Colon (tissue), 2 donors: Measurements from ENCODE around the gene GLCCI1.
"Not testable (repeated sequence)": the region's sequence is repeated elsewhere in the genome, so short reads cannot be mapped to it uniquely, and the experiment has no call there.

Experiments
- FAIRE-seq: peaks from 2 replicates; lab custom pipeline; 2012; peaks lifted over from hg19 to GRCh38; lab: Jason Lieb, UNC
- donor health status: control.
- donor health status: control.

The GLCCI1 gene

GRCh38 chr7:7989616-7990440 lies 21.2 kb downstream of the GLCCI1 start:
- FAIRE-seq = no peak

DNA sequence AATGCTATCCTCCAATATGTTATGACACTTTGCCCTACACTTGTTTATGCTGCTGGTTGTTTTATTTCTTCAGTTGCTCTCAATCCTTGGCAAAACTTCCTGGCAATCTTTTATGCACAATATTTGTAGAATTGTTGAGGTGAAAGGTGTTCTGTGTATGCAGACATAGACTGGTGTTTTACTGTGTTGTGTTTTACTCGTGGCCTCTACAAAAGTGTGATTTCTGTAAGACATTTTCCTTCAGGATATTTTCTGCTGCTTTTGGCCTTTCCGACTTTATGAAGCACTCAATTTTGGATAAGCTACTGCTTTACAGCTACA lies 21.8 kb downstream of the GLCCI1 start:
- FAIRE-seq = no peak

- FAIRE-seq = no peak
These were observed 23.9 kb downstream of the GLCCI1 start for GRCh38 chr7:7992506-7992905.

DNA sequence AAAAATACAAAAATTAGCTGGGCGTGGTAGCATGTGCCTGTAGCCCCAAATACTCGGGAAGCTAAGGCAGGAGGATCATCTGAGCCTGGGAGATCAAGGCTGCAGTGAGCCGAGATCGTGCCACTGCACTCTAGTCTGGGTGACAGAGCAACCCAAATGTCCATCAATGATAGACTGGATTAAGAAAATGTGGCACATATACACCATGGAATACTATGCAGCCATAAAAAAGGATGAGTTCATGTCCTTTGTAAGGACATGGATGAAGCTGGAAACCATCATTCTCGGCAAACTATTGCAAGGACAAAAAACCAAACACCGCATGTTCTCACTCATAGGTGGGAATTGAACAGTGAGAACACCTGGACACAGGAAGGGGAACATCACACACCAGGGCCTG lies 26.8 kb downstream of the GLCCI1 start:
- not testable (repeated sequence) for FAIRE-seq

GRCh38 chr7:7996568-7996967 lies 28.0 kb downstream of the GLCCI1 start:
- FAIRE-seq = no peak

- FAIRE-seq = no peak
These were observed 31.8 kb downstream of the GLCCI1 start for GRCh38 chr7:8000315-8000941.

- no peak for FAIRE-seq
These were observed 34.5 kb downstream of the GLCCI1 start for GRCh38 chr7:8003077-8003476.

- FAIRE-seq = no peak
These were observed 36.7 kb downstream of the GLCCI1 start for GRCh38 chr7:8005279-8005678.

- no peak for FAIRE-seq
These were observed 45.8 kb downstream of the GLCCI1 start for GRCh38 chr7:8014399-8014798.

DNA sequence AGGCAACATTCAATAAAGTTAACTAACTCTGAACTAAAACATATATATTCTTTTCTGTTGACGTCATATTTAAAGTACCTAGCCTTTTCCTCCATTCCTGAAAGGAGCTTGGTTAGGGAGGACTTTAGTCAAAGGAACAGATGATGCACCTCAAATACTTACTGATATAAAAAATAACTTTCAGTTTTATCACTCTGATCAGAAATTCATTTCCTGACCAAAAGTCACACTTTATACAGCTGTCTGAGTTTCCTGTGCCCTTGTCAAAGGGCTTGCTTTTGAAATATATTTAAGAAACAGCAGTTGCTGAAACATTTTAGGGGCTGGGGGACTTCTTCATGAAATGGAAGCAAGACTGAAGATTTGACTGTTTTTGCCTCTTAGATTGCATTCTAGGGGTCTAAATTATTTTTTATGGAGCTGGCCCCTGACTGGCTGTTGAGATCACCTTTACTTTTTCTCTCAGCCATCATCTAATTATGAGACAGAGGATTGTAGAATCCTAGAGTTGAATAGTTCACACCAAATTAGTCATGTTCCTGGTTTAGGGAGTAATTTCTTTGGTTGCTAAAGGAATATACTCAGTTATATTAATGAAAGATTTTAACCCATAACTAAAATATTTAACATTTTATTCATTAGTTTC lies 46.6 kb downstream of the GLCCI1 start:
- FAIRE-seq = no peak

- no peak for FAIRE-seq
These were observed 47.1 kb downstream of the GLCCI1 start for GRCh38 chr7:8015746-8016120.

GRCh38 chr7:8017423-8017822 lies 48.8 kb downstream of the GLCCI1 start:
- FAIRE-seq = no peak

DNA sequence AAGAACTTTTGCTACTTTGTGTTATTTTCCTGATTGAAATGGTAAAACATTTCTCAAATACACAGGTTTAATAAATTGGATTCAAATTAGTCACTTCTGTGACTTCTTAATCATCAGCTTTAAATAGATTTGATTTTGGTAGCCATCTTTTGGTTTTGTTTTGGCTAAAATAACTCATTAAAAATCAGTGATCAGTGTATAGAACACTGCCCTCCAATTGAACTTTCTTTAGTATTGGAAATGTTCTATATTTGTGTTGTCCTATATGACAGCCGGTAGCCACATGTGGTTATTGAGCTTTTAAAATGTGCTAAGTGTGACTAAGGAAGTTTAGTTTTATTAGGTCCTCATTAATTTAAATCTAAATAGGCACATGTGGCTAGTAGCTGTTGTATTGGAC lies 50.4 kb downstream of the GLCCI1 start:
- FAIRE-seq = no peak

DNA sequence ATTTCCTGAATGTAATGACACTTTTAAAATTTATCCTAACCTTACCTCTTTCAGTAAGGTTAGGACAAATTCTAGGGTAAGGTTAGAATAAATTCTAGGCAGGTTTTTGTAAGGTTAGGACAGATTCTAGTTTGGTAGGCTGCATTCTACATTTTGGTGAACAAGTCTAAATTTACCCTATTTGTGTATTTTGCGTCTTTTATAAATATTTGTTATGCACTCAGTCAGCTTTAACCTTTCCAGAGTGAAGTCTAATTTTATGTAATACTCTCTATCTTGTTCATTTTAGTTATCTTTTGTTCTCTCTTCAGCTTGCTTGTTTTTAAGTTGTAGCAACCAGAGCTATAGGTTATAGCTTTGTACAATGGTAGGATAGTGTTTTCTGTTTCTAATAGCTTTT lies 54.0 kb downstream of the GLCCI1 start:
- no peak for FAIRE-seq

GRCh38 chr7:8035192-8035591 lies 66.6 kb downstream of the GLCCI1 start:
- FAIRE-seq = no peak

DNA sequence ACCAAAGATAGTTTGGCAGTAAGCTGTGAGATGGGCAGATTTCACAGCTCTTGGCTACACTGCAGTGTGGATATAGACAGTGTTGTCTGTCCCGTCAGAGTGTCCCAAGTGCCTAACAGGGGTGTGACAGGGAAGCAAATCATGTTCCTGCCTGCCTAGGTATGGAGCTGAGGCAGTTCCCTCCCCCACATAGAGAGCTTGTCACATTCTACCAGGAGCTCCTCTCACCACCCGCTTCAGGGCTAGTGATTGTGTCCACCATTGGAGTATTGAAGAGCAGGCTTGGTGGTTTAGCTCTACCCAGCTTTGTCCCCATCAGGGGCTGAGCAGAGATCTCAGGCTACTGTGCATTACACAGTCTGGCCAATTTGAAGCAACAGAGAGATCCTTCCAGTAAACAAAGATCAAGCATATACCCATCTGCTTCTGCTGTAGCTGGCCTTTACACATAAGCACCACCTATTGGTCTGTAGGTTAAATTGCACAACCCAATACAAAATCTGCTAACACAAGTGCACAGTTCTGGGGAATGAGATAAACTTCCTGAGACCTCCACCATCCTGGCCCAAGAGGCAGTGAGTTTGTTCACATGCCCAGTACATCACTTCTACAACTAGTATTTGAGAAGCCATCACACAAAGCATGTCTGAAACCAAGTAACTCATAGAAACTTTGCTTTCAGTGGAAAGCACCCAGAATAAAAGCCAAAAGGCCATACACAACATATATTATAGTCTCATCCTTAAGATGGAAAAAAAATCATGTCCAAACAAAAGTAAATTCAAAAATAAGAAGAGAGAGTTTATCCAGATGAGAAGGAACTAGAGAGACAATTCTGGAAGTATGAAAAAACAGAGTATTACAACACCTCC lies 67.3 kb downstream of the GLCCI1 start:
- FAIRE-seq = no peak

DNA sequence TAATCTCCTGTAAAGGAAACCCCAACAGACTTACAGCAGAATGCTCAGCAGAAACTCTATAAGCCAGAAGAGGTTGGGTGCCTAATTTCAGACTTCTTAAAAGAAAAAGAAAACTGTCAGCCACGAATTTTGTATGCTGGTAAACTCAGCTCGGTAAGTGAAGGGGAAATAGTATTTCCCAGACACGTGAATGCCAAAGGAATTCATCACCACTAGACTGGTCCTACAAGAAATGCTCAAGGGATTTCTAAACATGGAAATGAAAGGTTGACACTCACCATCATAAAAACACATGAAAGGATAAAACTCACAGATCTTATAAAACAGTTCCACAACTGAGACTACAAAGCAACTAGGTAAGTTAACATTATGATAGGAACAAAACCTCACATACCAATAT lies 68.6 kb downstream of the GLCCI1 start:
- no peak for FAIRE-seq

- no peak for FAIRE-seq
These were observed 72.3 kb downstream of the GLCCI1 start for GRCh38 chr7:8040768-8041369.

DNA sequence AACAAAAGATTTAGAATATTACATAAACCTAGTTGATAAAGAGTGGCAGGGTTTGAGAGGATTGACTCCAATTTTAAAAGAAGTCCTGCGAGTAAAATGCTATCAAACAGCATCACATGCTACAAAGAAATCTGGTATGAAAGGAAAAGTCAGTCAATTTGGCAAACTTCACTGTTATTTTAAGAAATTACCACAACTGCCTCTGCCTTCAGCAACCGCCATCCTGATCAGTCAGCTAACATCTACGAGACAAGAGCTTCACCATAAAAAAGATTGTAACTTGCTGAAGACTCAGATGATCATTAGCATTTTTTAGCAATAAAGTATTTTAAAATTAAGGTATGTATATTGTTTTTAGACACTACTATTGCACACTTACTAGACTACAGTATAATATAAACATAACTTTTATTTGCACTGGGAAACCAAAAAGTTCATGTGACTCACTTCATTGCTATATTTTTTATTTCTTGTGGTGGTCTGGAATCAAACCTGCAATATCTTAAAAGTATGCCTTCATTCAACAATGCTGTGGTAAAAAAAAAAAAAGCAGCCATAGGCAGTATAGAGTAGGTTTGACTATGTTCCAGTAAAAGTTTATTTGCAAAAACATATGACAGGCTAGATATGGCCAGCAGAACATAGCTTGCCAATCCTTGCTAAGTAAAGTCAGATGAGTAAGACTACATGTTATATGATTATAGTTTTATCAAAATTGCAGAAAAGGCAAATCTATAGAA lies 74.4 kb downstream of the GLCCI1 start:
- no peak for FAIRE-seq

GRCh38 chr7:8044761-8045430 lies 76.3 kb downstream of the GLCCI1 start:
- FAIRE-seq = no peak

DNA sequence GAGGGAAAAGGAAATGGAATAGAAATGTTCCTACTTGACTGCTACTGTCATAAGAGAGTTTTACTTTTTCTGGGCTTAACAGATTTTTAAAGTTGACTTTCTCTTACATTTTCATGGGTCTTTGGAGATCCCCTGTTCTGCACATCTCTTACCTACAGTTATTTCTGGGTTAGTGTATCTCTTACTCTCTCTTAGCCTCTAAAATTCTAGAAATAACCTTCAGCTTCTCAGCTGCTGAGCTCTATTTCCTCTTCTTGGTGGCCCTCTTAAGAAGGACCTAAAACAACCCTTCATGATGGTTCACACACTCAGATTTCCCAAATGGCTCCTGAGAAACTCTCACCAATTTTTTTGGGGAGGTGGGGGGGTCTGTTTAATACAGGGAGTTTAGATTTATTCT lies 79.5 kb downstream of the GLCCI1 start:
- not testable (repeated sequence) for FAIRE-seq
